ENCODE results near the gene TMTC2. TPM values are rescaled to one million over a fixed set of nuclear protein-coding genes. Genes with fewer than 3 reads are reported as not detected.
A peak's percentile ranks its signal among the peaks of the same experiment; 100 is the strongest.

The TMTC2 gene
- total RNA-seq, 1 donor from 2014 or later: 20.2 TPM

GRCh38 chr12:82682326-82682725 is 4.4 kb upstream of the TMTC2 start:
- no peaks in the 10 kb centered on the region for H3K36me3 Mint-ChIP-seq (ENCODE audit: unreplicated experiment)
- TF ChIP-seq, protein P1, sequence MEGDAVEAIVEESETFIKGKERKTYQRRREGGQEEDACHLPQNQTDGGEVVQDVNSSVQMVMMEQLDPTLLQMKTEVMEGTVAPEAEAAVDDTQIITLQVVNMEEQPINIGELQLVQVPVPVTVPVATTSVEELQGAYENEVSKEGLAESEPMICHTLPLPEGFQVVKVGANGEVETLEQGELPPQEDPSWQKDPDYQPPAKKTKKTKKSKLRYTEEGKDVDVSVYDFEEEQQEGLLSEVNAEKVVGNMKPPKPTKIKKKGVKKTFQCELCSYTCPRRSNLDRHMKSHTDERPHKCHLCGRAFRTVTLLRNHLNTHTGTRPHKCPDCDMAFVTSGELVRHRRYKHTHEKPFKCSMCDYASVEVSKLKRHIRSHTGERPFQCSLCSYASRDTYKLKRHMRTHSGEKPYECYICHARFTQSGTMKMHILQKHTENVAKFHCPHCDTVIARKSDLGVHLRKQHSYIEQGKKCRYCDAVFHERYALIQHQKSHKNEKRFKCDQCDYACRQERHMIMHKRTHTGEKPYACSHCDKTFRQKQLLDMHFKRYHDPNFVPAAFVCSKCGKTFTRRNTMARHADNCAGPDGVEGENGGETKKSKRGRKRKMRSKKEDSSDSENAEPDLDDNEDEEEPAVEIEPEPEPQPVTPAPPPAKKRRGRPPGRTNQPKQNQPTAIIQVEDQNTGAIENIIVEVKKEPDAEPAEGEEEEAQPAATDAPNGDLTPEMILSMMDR (IDR thresholded peaks at IDR 0.05): no peak
- DNase-seq (ENCODE audit: extremely low spot score, unreplicated experiment): no peak
- peaks cover 35% of the 10 kb centered on the region for H3K27me3 Mint-ChIP-seq (ENCODE audit: unreplicated experiment)
- H3K4me3 Mint-ChIP-seq (ENCODE audit: unreplicated experiment): no peak overlapping the region
- no peaks in the 10 kb centered on the region for H3K9me3 Mint-ChIP-seq (ENCODE audit: unreplicated experiment)
- H3K27ac Mint-ChIP-seq (ENCODE audit: unreplicated experiment): no peak overlapping the region
- peaks cover 13% of the 10 kb centered on the region for H3K4me1 Mint-ChIP-seq (ENCODE audit: unreplicated experiment)

DNA sequence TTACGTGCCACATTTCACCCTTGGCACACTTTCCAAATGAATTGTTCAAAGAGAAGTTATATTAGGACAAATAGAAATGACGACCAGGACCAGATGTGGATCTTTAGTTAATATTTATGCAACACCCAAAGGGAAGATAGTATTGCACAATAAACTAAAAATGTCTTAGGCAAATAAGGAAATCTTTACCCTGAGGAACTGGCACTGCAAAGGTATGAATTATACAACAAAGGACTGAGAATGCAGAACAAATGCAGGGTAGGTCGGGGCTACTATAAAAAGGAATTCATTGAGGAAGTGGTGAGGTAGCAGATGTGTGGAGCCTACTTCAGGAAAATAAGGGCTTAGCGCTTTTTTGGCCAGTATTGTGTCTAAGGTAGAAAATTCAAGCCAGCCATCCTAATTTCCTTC is 3.9 kb upstream of the TMTC2 start:
- Mint-ChIP-seq H3K27me3 (ENCODE audit: unreplicated experiment) (peaks cover 35% of the 10 kb centered on the region), H3K36me3 (ENCODE audit: unreplicated experiment) (no peaks in the 10 kb centered on the region), H3K9me3 (ENCODE audit: unreplicated experiment) (no peaks in the 10 kb centered on the region), H3K4me3 (ENCODE audit: unreplicated experiment) (no peak overlapping the region), H3K27ac (ENCODE audit: unreplicated experiment) (no peak overlapping the region), H3K4me1 (ENCODE audit: unreplicated experiment) (peaks cover 13% of the 10 kb centered on the region)
- no peak for DNase-seq (ENCODE audit: extremely low spot score, unreplicated experiment)
- TF ChIP-seq, protein P1 (IDR thresholded peaks at IDR 0.05): no peak

GRCh38 chr12:82685790-82686167 is 927 bp upstream of the TMTC2 start:
- TF ChIP-seq, protein P1 (IDR thresholded peaks at IDR 0.05): peak; percentile 99
- Mint-ChIP-seq H3K27me3 (ENCODE audit: unreplicated experiment) (peaks cover 26% of the 10 kb centered on the region), H3K4me1 (ENCODE audit: unreplicated experiment) (peaks cover 32% of the 10 kb centered on the region), H3K4me3 (ENCODE audit: unreplicated experiment) (peak overlapping the region; percentile 99), H3K9me3 (ENCODE audit: unreplicated experiment) (no peaks in the 10 kb centered on the region), H3K36me3 (ENCODE audit: unreplicated experiment) (peaks cover 3% of the 10 kb centered on the region), H3K27ac (ENCODE audit: unreplicated experiment) (peak overlapping the region; percentile 90)
- peak; percentile 97 for DNase-seq (ENCODE audit: extremely low spot score, unreplicated experiment)

DNA sequence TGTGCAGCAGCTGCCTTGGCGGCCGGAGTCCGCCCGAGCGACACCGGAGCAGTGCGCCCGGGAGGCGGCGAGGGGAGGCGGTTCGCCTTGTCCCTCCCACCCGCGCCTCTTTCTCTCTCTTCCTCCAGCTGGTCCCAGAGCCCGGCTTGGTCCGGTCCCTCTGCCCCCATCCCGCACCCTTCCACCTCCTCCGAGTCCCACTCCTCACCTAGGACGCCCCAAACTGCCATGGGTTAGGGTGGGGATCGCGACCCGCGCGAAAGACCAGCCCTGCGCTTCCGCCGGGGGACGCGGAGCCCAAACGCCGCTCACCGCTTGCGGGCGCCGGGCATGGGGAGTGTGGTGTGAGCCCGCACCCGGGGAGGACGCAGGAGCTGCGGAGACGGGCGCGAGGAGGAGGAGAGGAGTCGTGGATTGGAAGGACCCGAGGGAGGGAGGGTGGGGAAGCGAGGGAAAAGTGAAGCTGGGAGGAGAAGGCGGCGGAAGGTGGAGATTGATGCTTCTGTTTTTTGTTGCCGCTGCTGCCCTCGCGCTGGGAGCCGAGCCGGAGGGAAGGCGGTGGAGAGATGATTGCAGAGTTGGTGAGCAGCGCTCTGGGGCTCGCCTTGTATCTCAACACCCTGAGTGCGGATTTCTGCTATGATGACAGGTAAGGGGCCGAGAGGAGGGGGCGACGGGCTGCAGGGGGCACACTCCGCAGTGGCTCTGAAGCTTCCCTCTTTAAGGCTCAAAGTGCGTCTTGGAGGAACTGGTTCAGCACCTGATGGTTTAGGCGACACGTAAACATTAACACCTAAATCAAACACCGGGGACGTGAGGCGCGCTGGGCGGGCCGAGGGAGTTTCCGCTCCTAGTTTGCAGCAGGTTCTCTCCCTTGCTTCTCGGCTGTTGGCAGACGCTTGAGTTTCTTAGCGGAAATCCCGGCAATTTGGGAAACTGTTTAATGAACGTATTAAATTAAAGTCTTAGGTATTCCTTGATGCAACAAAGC is 610 bp downstream of the TMTC2 start:
- peak overlapping the region; percentile 90 for H3K27ac Mint-ChIP-seq (ENCODE audit: unreplicated experiment)
- H3K9me3 Mint-ChIP-seq (ENCODE audit: unreplicated experiment): no peaks in the 10 kb centered on the region
- peaks cover 18% of the 10 kb centered on the region for H3K27me3 Mint-ChIP-seq (ENCODE audit: unreplicated experiment)
- H3K4me1 Mint-ChIP-seq (ENCODE audit: unreplicated experiment): peaks cover 31% of the 10 kb centered on the region
- TF ChIP-seq, protein P1 (IDR thresholded peaks at IDR 0.05): peak; percentile 4
- peak overlapping the region; percentile 99 for H3K4me3 Mint-ChIP-seq (ENCODE audit: unreplicated experiment)
- H3K36me3 Mint-ChIP-seq (ENCODE audit: unreplicated experiment): peaks cover 3% of the 10 kb centered on the region
- DNase-seq (ENCODE audit: extremely low spot score, unreplicated experiment): no peak

DNA sequence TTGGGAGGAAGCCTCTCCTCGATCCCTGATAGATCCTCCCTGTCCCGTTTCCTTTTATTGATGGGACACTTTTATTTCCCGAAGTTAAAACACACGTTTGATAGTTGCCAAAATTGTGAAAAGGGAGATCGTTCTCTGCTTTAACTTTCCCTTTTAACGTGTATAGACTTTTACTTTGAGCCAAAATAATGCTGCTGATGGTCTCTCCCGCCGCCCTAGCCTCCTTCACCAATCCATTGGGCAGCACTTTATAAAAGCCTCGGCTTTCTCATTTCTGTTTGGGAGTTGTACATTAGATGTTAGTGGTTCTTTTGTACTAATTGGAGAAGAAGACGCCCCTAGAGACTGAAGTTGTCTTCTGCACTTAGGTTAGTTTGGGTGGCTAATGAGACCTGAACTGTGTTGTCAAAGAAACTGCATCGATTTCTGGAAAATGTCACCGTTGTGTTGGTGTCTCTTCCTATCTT is 1.4 kb downstream of the TMTC2 start:
- H3K27me3 Mint-ChIP-seq (ENCODE audit: unreplicated experiment): peaks cover 11% of the 10 kb centered on the region
- DNase-seq (ENCODE audit: extremely low spot score, unreplicated experiment): no peak
- TF ChIP-seq, protein P1 (IDR thresholded peaks at IDR 0.05): no peak
- peaks cover 4% of the 10 kb centered on the region for H3K36me3 Mint-ChIP-seq (ENCODE audit: unreplicated experiment)
- peaks cover 24% of the 10 kb centered on the region for H3K4me1 Mint-ChIP-seq (ENCODE audit: unreplicated experiment)
- peak overlapping the region; percentile 62 for H3K27ac Mint-ChIP-seq (ENCODE audit: unreplicated experiment)
- H3K9me3 Mint-ChIP-seq (ENCODE audit: unreplicated experiment): no peaks in the 10 kb centered on the region
- peak overlapping the region; percentile 99 for H3K4me3 Mint-ChIP-seq (ENCODE audit: unreplicated experiment)

All from osteocyte (in vitro differentiated cells).